ENCODE data around the gene C2CD4A. TPM values are rescaled to one million over a fixed set of nuclear protein-coding genes. Genes with fewer than 3 reads are reported as not detected.

The C2CD4A gene
- total RNA-seq, 6 donors from 2014 or later: 0.15 to 0.33 (median 0.24) TPM; not detected in 3

GRCh38 chr15:62067448-62068044 lies 769 bp downstream of the C2CD4A start:
- peaks cover 13 to 31% (median 28%) of the 10 kb centered on the region in 4 donors for H3K4me1 ChIP-seq

GRCh38 chr15:62068071-62068809 lies 1.5 kb downstream of the C2CD4A start:
- WGBS, 2 donors: 0 to 8% methylated on average over 8 to 14 of the region's 103 CpGs
- no peaks in the 10 kb centered on the region for H3K27me3 ChIP-seq
- peak; percentile 61 to 92 for DNase-seq
- H3K36me3 ChIP-seq: no peaks in the 10 kb centered on the region
- H3K4me1 ChIP-seq: peaks cover 13 to 30% (median 27%) of the 10 kb centered on the region in 4 donors
- H3K27ac ChIP-seq: peak overlapping the region; percentile 52 to 80 (median 64)
- peak in 1 of 2 donors; percentile 82 for ATAC-seq (ENCODE audit: low FRiP score in 2 of 2)
- peak overlapping the region; percentile 36 to 76 (median 70) for H3K4me3 ChIP-seq
- H3K9me3 ChIP-seq: no peaks in the 10 kb centered on the region
- peak in 1 of 4 donors; percentile 8 for TF ChIP-seq POLR2A (IDR thresholded peaks at IDR 0.05)
- TF ChIP-seq EP300 (IDR thresholded peaks at IDR 0.05): no peak
- TF ChIP-seq POLR2AphosphoS5 (IDR thresholded peaks at IDR 0.05): no peak
- TF ChIP-seq, protein P1, sequence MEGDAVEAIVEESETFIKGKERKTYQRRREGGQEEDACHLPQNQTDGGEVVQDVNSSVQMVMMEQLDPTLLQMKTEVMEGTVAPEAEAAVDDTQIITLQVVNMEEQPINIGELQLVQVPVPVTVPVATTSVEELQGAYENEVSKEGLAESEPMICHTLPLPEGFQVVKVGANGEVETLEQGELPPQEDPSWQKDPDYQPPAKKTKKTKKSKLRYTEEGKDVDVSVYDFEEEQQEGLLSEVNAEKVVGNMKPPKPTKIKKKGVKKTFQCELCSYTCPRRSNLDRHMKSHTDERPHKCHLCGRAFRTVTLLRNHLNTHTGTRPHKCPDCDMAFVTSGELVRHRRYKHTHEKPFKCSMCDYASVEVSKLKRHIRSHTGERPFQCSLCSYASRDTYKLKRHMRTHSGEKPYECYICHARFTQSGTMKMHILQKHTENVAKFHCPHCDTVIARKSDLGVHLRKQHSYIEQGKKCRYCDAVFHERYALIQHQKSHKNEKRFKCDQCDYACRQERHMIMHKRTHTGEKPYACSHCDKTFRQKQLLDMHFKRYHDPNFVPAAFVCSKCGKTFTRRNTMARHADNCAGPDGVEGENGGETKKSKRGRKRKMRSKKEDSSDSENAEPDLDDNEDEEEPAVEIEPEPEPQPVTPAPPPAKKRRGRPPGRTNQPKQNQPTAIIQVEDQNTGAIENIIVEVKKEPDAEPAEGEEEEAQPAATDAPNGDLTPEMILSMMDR (IDR thresholded peaks at IDR 0.05): peak; percentile 20 to 59 (median 38)

More at GRCh38 chr15:62067448-62068044, 769 bp downstream of the C2CD4A start:
- peak; percentile 22 to 88 for DNase-seq
- peak overlapping the region; percentile 31 to 76 (median 70) for H3K4me3 ChIP-seq
- peak overlapping the region in 3 of 4 donors; percentile 36 to 80 (median 43) for H3K27ac ChIP-seq
- 1 to 6% methylated on average over 7 to 41 of the region's 62 CpGs for WGBS, 2 donors
- H3K36me3 ChIP-seq: no peaks in the 10 kb centered on the region
- TF ChIP-seq, protein P1 (IDR thresholded peaks at IDR 0.05): no peak
- TF ChIP-seq POLR2AphosphoS5 (IDR thresholded peaks at IDR 0.05): no peak
- no peak for TF ChIP-seq POLR2A (IDR thresholded peaks at IDR 0.05)
- no peak for TF ChIP-seq EP300 (IDR thresholded peaks at IDR 0.05)
- no peaks in the 10 kb centered on the region for H3K9me3 ChIP-seq
- no peaks in the 10 kb centered on the region for H3K27me3 ChIP-seq
- ATAC-seq (ENCODE audit: low FRiP score in 2 of 2): peak; percentile 6 to 52

DNA sequence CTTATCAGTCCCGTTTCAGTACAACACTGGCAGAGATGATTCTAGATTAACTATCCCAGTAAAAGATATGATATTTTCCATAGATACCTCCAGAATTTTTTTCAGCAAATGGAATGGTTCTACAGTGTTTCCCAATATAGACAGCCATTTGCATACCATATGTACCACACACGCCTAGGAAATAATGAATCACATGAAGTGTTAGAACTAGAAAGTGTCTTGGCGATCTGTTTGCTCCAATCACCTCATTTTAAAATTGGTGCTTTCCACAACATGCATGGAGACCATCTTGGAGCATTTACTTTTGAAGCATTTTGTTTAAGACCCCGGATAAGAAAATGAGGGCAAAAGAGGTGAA lies 2.0 kb downstream of the C2CD4A start:
- H3K4me1 ChIP-seq: peaks cover 13 to 30% (median 22%) of the 10 kb centered on the region in 4 donors
- H3K4me3 ChIP-seq: peak overlapping the region in 3 of 4 donors; percentile 69 to 76 (median 72)
- no peak for ATAC-seq (ENCODE audit: low FRiP score in 2 of 2)
- no peak for TF ChIP-seq POLR2AphosphoS5 (IDR thresholded peaks at IDR 0.05)
- TF ChIP-seq, protein P1 (IDR thresholded peaks at IDR 0.05): no peak
- TF ChIP-seq EP300 (IDR thresholded peaks at IDR 0.05): no peak
- TF ChIP-seq POLR2A (IDR thresholded peaks at IDR 0.05): no peak
- peak overlapping the region; percentile 52 to 80 (median 64) for H3K27ac ChIP-seq
- H3K9me3 ChIP-seq: no peaks in the 10 kb centered on the region
- no peak for DNase-seq
- H3K27me3 ChIP-seq: no peaks in the 10 kb centered on the region
- H3K36me3 ChIP-seq: no peaks in the 10 kb centered on the region
- 48 to 56% methylated on average over 4 of the region's 4 CpGs for WGBS, 2 donors

- Histone ChIP-seq H3K27ac (no peak overlapping the region), H3K36me3 (no peaks in the 10 kb centered on the region), H3K9me3 (no peaks in the 10 kb centered on the region), H3K4me1 (peaks cover 13 to 30% (median 20%) of the 10 kb centered on the region in 4 donors), H3K4me3 (no peak overlapping the region), H3K27me3 (no peaks in the 10 kb centered on the region)
- DNase-seq (no peak), ATAC-seq (ENCODE audit: low FRiP score in 2 of 2) (no peak)
- TF ChIP-seq EP300 (IDR thresholded peaks at IDR 0.05): no peak
- TF ChIP-seq, protein P1 (IDR thresholded peaks at IDR 0.05): no peak
- no peak for TF ChIP-seq POLR2A (IDR thresholded peaks at IDR 0.05)
- no peak for TF ChIP-seq POLR2AphosphoS5 (IDR thresholded peaks at IDR 0.05)
- WGBS, 2 donors: 69 to 78% methylated on average over 5 of the region's 5 CpGs
Observed at GRCh38 chr15:62069551-62069950, 2.8 kb downstream of the C2CD4A start.
